Endothelial cell of umbilical vein (primary cell): Measurements from ENCODE around the gene EXOC6B. TPM values are rescaled to one million over a fixed set of nuclear protein-coding genes. Genes with fewer than 3 reads are reported as not detected.

ENCODE experiments used
- BruUV-seq: library from RNA; stranded (reverse); fragments of 400-500 nt; replicated peaks from 2 replicates; lab custom pipeline; 2021; lab: Mats Ljungman, UMichigan
- CTCF ChIA-PET: fragments of 300-600, 350-600 bp; sonication (Branson Sonifier 250); formaldehyde crosslinking; loops from one replicate; lab custom pipeline; 2021; ENCODE audit warnings: antibody characterized with exemption, inconsistent platforms; lab: Charles Lee
- POLR2A ChIA-PET: fragments of 300-600, 350-600 bp; sonication (Branson Sonifier 250); formaldehyde crosslinking; loops from one replicate; lab custom pipeline; 2021; ENCODE audit warnings: antibody characterized with exemption, inconsistent platforms; lab: Charles Lee
- DNase-seq: peaks from one replicate; pipeline ENCODE4 v3.0.0-alpha.2; 2011; ENCODE audit warnings: low read depth, low spot score
- FAIRE-seq: peaks from 2 replicates; lab custom pipeline; 2011; peaks lifted over from hg19 to GRCh38; lab: Jason Lieb, UNC
- H2AFZ ChIP-seq: 2 replicates; pipeline ENCODE4 v1.6.0; 2012; ENCODE audit warnings: low read depth, low read length, control low read depth, inconsistent platforms
- H3K27ac ChIP-seq: 2 replicates; pipeline ENCODE4 v1.5.1; 2011; ENCODE audit warnings: low read depth, mild to moderate bottlenecking, control low read depth, low read length, moderate library complexity; ENCODE audit not compliant: insufficient read depth
- H3K27me3 ChIP-seq, 2 experiments: 2 replicates each; pipeline versions ENCODE4 v1.6.0 to v1.6.1; 2011; ENCODE audit warnings: low read length in 2 of 2, mixed read lengths in 1 of 2; ENCODE audit not compliant: control insufficient read depth in 2 of 2, insufficient read depth in 2 of 2
- H3K36me3 ChIP-seq, 2 experiments: 2 replicates in 1 of 2; 3 replicates in 1 of 2; pipeline ENCODE4 v1.5.1; 2011; ENCODE audit warnings: low read length in 2 of 2, mild to moderate bottlenecking in 1 of 2, moderate library complexity in 1 of 2; ENCODE audit not compliant: control insufficient read depth in 2 of 2, insufficient read depth in 2 of 2; ENCODE audit errors: extremely low read depth in 1 of 2
- H3K4me1 ChIP-seq: 3 replicates; pipeline ENCODE4 v1.5.1; 2011; ENCODE audit warnings: mild to moderate bottlenecking, low read length; ENCODE audit not compliant: control insufficient read depth, insufficient read depth; ENCODE audit errors: extremely low read depth
- H3K4me2 ChIP-seq: 2 replicates; pipeline ENCODE4 v1.6.1; 2011; ENCODE audit warnings: low read length, control low read depth, mixed read lengths; ENCODE audit not compliant: insufficient read depth
- H3K4me3 ChIP-seq, 3 experiments: fragments of 200-600 bp in 1 of 3; sonication (generic), shearing (Covaris generic) in 1 of 3; replicated peaks in 1 of 3; 2 replicates each; pipeline ENCODE4 v1.5.1; 2011 to 2016; ENCODE audit warnings: control low read depth in 3 of 3, low read length in 3 of 3, mild to moderate bottlenecking in 2 of 3, inconsistent platforms in 1 of 3, low read depth in 1 of 3, moderate library complexity in 1 of 3; ENCODE audit not compliant: insufficient read depth in 1 of 3
- H3K79me2 ChIP-seq: 2 replicates; pipeline ENCODE4 v1.6.0; 2012; ENCODE audit warnings: low read length, inconsistent platforms; ENCODE audit not compliant: control insufficient read depth, insufficient read depth
- H3K9ac ChIP-seq: replicated peaks from 2 replicates; pipeline ENCODE3; 2011; ENCODE audit warnings: low read length, control low read depth; ENCODE audit not compliant: insufficient read depth; ENCODE audit errors: extremely low read depth
- H3K9me1 ChIP-seq: replicated peaks from 3 replicates; pipeline ENCODE4 v1.6.0; 2011; ENCODE audit warnings: mild to moderate bottlenecking, low read length; ENCODE audit not compliant: control insufficient read depth, insufficient read depth; ENCODE audit errors: extremely low read depth
- H3K9me3 ChIP-seq: replicated peaks from 2 replicates; pipeline ENCODE4 v1.5.1; 2012; ENCODE audit warnings: low read length, inconsistent platforms; ENCODE audit not compliant: control insufficient read depth, insufficient read depth
- H4K20me1 ChIP-seq: replicated peaks from 2 replicates; pipeline ENCODE3; 2011; ENCODE audit warnings: mild to moderate bottlenecking, low read length; ENCODE audit not compliant: control insufficient read depth, insufficient read depth; ENCODE audit errors: extremely low read depth
- EZH2 ChIP-seq: IDR thresholded peaks from 2 replicates; pipeline ENCODE4 v1.6.1; 2012; ENCODE audit warnings: borderline replicate concordance, low read depth, mild to moderate bottlenecking, moderate library complexity, low read length, inconsistent platforms; ENCODE audit not compliant: severe bottlenecking
- FOS ChIP-seq: IDR thresholded peaks from 2 replicates; pipeline ENCODE4 v1.6.1; 2011; ENCODE audit warnings: mild to moderate bottlenecking, low read length, moderate library complexity, borderline replicate concordance; ENCODE audit not compliant: insufficient read depth
- GATA2 ChIP-seq: IDR thresholded peaks from 2 replicates; pipeline ENCODE4 v1.7.0; 2011; ENCODE audit warnings: low read depth, mild to moderate bottlenecking, moderate library complexity, mixed read lengths, low read length; ENCODE audit not compliant: insufficient read length, insufficient read depth
- JUN ChIP-seq: IDR thresholded peaks from 2 replicates; pipeline ENCODE4 v1.6.1; 2011; ENCODE audit warnings: borderline replicate concordance, low read depth; ENCODE audit not compliant: insufficient read length, insufficient read depth
- MYC ChIP-seq: IDR thresholded peaks from one replicate; pipeline ENCODE4 v1.6.1; 2011; ENCODE audit warnings: mild to moderate bottlenecking, low read depth, low read length
- dilution Hi-C: fragments of 300-500 bp; cut with MboI; formaldehyde crosslinking; loops from one replicate; pipeline ENCODE4 v1.15.0; 2019; ENCODE audit warnings: low sequenced_read_pairs; ENCODE audit not compliant: extremely low pct_ligation_motif_present
- intact Hi-C: fragments of 100-400 bp; cut with micrococcal nuclease; formaldehyde crosslinking; loops from one replicate; pipeline ENCODE4 v1.10.0; 2022
- polyA plus RNA-seq, 4 experiments: library from polyadenylated mRNA; depleted of rRNA in 3 of 4; stranded (reverse) in 3 of 4; unstranded in 1 of 4; fragments of >200 nt; gene quantifications; 2 replicates each; pipeline versions ENCODE4 v1.2.1 to v1.2.3, GENCODE V29; 2011 to 2012; ENCODE audit warnings: missing spikeins in 1 of 4
- total RNA-seq: library from RNA; stranded (reverse); gene quantifications from 2 replicates; pipeline ENCODE4 v1.2.3, GENCODE V29; 2021
- TF ChIP-seq, protein P1 (sequence below), 2 donors: IDR thresholded peaks; 1 replicate in 1 of 2; 2 replicates in 1 of 2; pipeline ENCODE4 v1.5.1; 2011; ENCODE audit warnings: low read length in 2 of 2, mild to moderate bottlenecking in 2 of 2, moderate library complexity in 2 of 2, control low read depth in 1 of 2, inconsistent platforms in 1 of 2, low read depth in 1 of 2; ENCODE audit not compliant: insufficient read depth in 1 of 2; ENCODE audit errors: extremely low read depth in 1 of 2
- TF ChIP-seq, protein P2 (sequence below): IDR thresholded peaks from 2 replicates; pipeline ENCODE4 v1.6.1; 2011; ENCODE audit not compliant: insufficient read depth, insufficient read length

EXOC6B gene
- total and polyA plus RNA-seq, 2 donors (not counting 3 experiments of a cell fraction or from before 2014, with no cell fraction given): 10.8 to 34.8 TPM

DNA sequence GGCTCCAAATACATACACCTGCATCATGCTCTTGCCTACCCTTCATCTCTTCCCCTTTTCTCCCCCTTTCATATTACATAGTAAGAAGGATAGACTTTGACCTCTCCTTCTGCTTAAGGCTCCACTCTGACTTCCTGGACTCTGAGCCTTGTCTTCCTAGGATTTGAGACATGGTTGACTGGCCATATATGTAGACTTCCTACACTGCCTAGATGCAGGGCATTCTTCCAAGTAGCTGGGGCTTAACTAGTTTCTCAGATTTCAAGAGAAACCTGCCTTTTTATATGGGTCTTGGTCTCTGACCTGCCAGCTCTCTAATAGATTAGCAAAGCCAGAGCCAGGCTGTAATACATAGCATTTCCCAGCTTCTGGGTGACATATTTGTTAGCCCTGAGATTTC lies 642.8 kb downstream of the EXOC6B start:
- FAIRE-seq: no peak
- no peak for DNase-seq
- no peaks in the 10 kb centered on the region for H3K9me1 ChIP-seq
- no peaks in the 10 kb centered on the region for H3K27me3 ChIP-seq
- no peak overlapping the region for H2AFZ ChIP-seq
- H3K4me2 ChIP-seq: no peak overlapping the region
- CTCF ChIA-PET: no interaction called here
- no peaks in the 10 kb centered on the region for H4K20me1 ChIP-seq
- H3K4me1 ChIP-seq: no peaks in the 10 kb centered on the region
- POLR2A ChIA-PET: no interaction called here
- H3K36me3 ChIP-seq: no peaks in the 10 kb centered on the region
- no peak overlapping the region for H3K4me3 ChIP-seq
- H3K9ac ChIP-seq: no peak overlapping the region
- no peaks in the 10 kb centered on the region for H3K79me2 ChIP-seq
- intact Hi-C loops (no loop called here), dilution Hi-C loops (no loop called here)
- TF ChIP-seq FOS (no peak), MYC (no peak), JUN (no peak), GATA2 (no peak)
- TF ChIP-seq, protein P1, sequence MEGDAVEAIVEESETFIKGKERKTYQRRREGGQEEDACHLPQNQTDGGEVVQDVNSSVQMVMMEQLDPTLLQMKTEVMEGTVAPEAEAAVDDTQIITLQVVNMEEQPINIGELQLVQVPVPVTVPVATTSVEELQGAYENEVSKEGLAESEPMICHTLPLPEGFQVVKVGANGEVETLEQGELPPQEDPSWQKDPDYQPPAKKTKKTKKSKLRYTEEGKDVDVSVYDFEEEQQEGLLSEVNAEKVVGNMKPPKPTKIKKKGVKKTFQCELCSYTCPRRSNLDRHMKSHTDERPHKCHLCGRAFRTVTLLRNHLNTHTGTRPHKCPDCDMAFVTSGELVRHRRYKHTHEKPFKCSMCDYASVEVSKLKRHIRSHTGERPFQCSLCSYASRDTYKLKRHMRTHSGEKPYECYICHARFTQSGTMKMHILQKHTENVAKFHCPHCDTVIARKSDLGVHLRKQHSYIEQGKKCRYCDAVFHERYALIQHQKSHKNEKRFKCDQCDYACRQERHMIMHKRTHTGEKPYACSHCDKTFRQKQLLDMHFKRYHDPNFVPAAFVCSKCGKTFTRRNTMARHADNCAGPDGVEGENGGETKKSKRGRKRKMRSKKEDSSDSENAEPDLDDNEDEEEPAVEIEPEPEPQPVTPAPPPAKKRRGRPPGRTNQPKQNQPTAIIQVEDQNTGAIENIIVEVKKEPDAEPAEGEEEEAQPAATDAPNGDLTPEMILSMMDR (IDR thresholded peaks at IDR 0.05; ENCODE audit: extremely low read depth in 1 of 2, insufficient read depth in 1 of 2, low read depth in 1 of 2, low read length in 2 of 2): no peak
- TF ChIP-seq, protein P2, sequence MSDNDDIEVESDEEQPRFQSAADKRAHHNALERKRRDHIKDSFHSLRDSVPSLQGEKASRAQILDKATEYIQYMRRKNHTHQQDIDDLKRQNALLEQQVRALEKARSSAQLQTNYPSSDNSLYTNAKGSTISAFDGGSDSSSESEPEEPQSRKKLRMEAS: no peak
- H3K9me3 ChIP-seq: no peaks in the 10 kb centered on the region
- no TSS peak for BruUV-seq
- no peak overlapping the region for H3K27ac ChIP-seq

DNA sequence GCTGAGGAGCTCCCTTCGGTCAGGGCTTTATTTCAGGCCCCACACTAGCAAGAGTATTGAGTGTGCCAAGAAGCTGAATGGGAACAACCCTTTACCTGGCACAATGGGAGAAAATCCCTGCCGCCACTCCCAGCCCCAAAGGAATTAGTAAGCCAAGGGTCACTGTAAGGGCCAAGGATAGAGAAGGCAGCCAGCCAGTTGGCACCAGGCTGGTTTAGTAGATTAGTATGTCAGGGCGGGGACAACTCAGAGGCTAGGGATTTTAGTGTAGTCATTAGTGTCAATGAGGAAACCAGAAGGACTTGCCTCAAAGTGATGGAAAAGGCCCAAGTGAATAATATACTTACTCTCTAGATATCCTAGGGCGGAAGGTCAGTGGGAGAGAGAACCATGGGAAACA lies 643.3 kb downstream of the EXOC6B start:
- CTCF ChIA-PET: no interaction called here

More for the DNA sequence above, 643.3 kb downstream of the EXOC6B start:
- POLR2A ChIA-PET: no interaction called here
- Histone ChIP-seq H2AFZ (no peak overlapping the region), H3K4me1 (no peaks in the 10 kb centered on the region), H3K27ac (no peak overlapping the region), H3K9me3 (no peaks in the 10 kb centered on the region), H3K9ac (no peak overlapping the region), H3K79me2 (no peaks in the 10 kb centered on the region), H3K4me2 (no peak overlapping the region), H3K27me3 (no peaks in the 10 kb centered on the region), H3K36me3 (no peaks in the 10 kb centered on the region), H4K20me1 (no peaks in the 10 kb centered on the region), H3K9me1 (no peaks in the 10 kb centered on the region), H3K4me3 (no peak overlapping the region)
- intact Hi-C loops (no loop called here), dilution Hi-C loops (no loop called here)
- FAIRE-seq: no peak
- no peak for TF ChIP-seq EZH2
- BruUV-seq: no TSS peak
- no peak for DNase-seq
